Muscle of back (tissue), 11 donors: Measurements from ENCODE around the gene PNKD. TPM values are rescaled to one million over a fixed set of nuclear protein-coding genes. Genes with fewer than 3 reads are reported as not detected.

Experiments used
- DNase-seq, 3 donors: peaks; one replicate each; pipeline versions ENCODE4 v3.0.0 to v3.0.0-alpha.2; 2013
- polyA plus RNA-seq, 10 donors: library from polyadenylated mRNA; unstranded; fragments of 120-200 nt; gene quantifications; one replicate each; pipeline ENCODE4 v1.2.1, GENCODE V29; 2013; ENCODE audit not compliant: insufficient read length in 10 of 10

The PNKD gene
- polyA plus RNA-seq, 10 donors = 40.3 to 56.1 (median 44.9) TPM

DNA sequence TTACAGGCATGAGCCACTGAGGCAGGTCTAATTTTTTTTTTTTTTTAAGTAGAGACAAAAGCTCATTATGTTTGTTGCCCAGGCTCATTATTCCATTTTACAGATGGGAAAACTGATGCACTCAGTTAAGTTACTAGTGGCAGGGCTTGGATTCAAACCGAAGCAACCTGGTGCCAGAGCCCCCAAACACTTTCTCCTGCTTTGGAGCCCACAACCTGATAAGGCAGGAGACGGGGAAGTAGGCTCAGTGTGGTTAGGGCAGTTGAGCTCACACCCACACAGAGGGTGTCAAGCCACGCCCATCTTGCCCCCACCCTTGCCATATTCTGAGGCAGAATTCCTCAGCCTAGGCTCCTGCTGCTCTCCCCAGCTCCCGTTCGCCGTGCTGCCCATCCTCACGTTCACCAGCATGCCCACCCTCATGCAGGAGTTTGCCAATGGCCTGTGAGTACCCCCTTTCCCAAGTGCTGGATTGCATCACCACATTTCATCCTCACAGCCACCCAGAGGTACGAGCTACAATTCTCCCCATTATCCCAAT, 123.5 kb downstream of the PNKD start:
- no peak for DNase-seq

DNA sequence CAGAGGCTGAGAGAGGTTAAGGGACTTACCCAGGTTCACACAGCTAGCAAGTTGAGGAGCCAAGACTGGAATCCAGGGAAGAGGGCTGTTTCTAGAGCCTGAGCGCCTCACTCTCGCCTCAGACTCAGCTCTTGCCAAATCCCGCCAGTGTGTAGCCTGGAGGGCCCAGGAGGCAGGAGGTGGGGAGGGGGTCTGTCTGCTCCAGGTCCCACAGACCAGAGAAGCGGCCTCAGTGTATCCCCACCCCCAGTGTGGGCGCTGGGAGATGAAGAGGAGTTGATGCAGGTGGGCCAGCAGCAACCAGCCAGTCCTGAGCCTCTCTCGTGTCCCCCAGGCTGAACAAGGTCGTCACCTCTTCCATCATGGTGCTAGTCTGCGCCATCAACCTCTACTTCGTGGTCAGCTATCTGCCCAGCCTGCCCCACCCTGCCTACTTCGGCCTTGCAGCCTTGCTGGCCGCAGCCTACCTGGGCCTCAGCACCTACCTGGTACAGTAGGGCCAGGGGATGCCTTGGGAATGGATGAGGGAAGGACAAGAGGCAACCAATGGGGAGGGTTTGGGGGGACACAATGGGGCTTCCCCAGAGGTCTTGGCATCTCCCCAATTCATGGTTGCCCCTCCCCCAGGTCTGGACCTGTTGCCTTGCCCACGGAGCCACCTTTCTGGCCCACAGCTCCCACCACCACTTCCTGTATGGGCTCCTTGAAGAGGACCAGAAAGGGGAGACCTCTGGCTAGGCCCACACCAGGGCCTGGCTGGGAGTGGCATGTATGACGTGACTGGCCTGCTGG, 124.2 kb downstream of the PNKD start:
- DNase-seq = peak in 1 of 3 donors; percentile 35

DNA sequence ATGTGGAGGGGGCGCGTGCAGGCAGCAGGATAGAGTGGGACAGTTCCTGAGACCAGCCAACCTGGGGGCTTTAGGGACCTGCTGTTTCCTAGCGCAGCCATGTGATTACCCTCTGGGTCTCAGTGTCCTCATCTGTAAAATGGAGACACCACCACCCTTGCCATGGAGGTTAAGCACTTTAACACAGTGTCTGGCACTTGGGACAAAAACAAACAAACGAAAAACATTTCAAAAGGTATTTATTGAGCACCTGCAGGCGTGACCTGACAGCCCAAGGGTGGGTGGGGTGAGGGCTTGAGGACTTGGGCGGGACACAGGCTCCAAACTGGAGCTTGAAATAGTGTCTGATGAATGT, 124.7 kb downstream of the PNKD start:
- DNase-seq = no peak

DNA sequence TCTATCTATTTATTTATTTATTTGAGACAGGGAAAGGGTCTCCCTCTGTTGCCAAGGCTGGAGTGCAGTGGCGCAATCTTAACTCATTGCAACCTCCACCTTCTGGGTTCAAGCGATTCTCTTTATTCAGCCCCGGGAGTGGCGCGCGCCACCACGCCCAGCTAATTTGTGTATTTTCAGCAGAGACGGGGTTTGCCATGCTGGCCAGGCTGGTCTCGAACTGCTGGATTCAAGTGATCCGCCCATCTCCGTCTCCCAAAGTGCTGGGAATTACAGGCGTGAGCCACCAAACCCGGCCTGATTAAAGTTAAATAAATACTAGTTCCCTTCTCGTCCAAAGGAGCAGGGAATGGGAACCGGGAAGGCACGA, 125.1 kb downstream of the PNKD start:
- DNase-seq = no peak

DNA sequence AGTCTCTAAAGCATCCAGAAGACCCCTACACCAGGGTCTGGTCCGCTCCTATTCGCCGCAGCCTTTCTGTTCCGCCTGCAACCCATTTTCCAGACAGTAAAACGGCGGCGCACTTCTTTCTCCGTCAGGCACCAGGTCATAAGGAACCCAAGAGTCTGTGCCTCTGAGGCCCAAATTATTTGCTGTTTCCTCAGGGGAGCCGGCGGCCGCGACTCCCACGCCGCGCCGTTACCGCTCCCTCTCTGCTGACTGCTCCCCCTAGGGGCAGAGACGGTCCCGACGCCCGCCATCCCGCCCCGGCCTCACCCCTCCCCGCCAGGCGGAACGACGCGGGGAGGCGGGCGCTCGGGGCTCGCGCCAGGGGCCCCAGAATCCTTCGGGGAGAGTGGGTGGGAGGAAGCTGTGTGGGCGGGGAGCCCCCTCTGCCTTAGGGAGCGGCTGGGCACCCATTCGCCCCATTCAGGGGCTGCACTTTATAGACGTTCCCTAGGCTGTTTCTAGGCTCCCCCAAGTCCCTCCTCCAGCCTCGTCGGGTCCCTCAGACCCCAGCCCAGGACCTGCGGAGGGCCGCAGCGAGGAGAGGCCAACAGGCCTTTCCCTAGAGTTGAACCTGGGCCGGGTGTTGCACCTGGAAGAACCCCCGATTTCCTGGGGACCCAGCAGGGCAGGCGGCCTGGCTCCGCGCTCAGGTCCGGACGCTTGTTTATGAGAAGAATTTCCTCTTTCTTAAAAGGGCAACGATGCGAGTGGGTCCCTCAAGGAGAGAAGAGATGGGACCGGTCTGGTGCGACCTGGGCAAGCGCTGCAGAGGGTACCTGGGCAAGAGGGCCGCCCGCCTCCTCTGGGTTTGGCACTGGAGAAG, 125.7 kb downstream of the PNKD start:
- DNase-seq = peak; percentile 95 to 99 (median 96)

Other genes with a start within 250 kb of the PNKD start
- gene RUFY4, start 201.3 kb upstream of the PNKD start, polyA plus RNA-seq = under 1 TPM in 6 of 10 donors, not detected in 4; 0.07 to 0.32 (median 0.11) TPM
- under 1 TPM in 9 of 10 donors, not detected in 1; 0.07 to 0.81 (median 0.31) TPM for gene CXCR2, start 144.5 kb upstream of the PNKD start, polyA plus RNA-seq
- under 1 TPM in 5 of 10 donors, not detected in 5; 0.07 to 0.18 (median 0.09) TPM for gene CXCR1, start 103.6 kb upstream of the PNKD start, polyA plus RNA-seq
- gene ARPC2, start 53.3 kb upstream of the PNKD start, polyA plus RNA-seq = 100 to 1,000 TPM; 208 to 261 (median 235) TPM
- 1 to 10 TPM; 1.4 to 3.2 (median 2.0) TPM for gene GPBAR1, start 9.5 kb upstream of the PNKD start, polyA plus RNA-seq
- 100 to 1,000 TPM in 1 of 10 donors, 10 to 100 TPM in 9; 70.4 to 105 (median 83.8) TPM for gene AAMP, start 382 bp upstream of the PNKD start, polyA plus RNA-seq
- gene TMBIM1, start 22.0 kb downstream of the PNKD start, polyA plus RNA-seq = 100 to 1,000 TPM in 3 of 10 donors, 10 to 100 TPM in 7; 71.2 to 109 (median 96.1) TPM
- under 1 TPM in 2 of 10 donors, not detected in 8; 0.09 to 0.12 TPM for gene CATIP, start 86.3 kb downstream of the PNKD start, polyA plus RNA-seq
- 1 to 10 TPM in 2 of 10 donors, under 1 TPM in 8; 0.29 to 1.6 (median 0.75) TPM for gene SLC11A1, start 111.8 kb downstream of the PNKD start, polyA plus RNA-seq
- 100 to 1,000 TPM in 2 of 10 donors, 10 to 100 TPM in 8; 77.9 to 102 (median 90.3) TPM for gene CTDSP1, start 129.3 kb downstream of the PNKD start, polyA plus RNA-seq
- under 1 TPM in 8 of 10 donors, not detected in 2; 0.04 to 0.39 (median 0.11) TPM for gene VIL1, start 148.6 kb downstream of the PNKD start, polyA plus RNA-seq